HG03280 (cell line): Measurements from ENCODE around the gene TYW3.

Source experiments
- ATAC-seq: cut with Tn5 transposase; IDR thresholded peaks from one replicate; pipeline ENCODE4 v1.9.1; 2021; ENCODE audit warnings: mild to moderate bottlenecking, moderate library complexity; ENCODE audit not compliant: unreplicated experiment

The TYW3 gene

GRCh38 chr1:74780594-74780993 lies 47.6 kb downstream of the TYW3 start:
- ATAC-seq: no peak

- ATAC-seq: no peak
These were observed 53.0 kb downstream of the TYW3 start for GRCh38 chr1:74785944-74786343.

GRCh38 chr1:74790453-74790852 lies 57.5 kb downstream of the TYW3 start:
- ATAC-seq: no peak

DNA sequence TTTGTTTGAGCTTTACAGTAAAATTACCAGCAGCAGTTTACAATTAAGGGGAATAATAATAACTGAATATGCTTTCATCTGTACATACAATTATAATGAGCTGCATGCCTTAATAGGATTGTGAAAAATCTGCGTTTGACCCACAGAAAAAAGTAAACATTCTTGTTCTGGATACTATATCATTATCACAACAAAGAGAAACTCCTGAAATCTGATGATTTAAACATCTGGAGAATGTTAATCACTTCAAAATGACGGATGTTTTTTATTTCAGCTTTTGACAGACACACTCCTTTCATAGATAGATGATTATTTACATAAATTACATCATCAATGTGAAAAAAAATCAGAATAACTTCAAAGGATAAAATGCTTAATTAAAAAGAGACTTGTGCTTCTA lies 58.5 kb downstream of the TYW3 start:
- no peak for ATAC-seq

DNA sequence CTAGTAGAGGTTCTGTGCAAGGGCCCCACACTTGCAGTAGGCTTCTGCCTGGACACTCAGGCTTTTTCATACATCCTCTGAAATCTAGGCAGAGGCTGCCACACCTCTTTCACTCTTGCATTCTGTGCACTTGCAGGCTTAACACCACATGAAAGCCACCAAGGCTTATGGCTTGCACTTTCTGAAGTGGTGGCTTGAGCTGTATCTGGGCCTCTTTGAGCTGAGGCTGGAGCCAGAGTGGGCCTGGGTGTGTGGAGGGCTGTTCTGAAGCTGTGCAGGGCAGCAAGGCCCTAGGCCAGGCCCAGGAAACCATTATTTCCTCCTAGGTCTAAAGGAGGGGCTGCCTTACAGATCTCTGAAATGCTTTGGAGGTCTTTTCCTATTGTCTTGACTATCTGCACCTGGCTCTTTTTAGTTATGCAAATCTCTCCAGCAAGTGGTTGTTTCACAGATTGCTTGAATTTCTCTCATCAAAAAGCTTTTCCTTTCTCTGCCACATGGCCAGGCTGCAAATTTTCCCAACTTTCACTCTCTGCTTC lies 66.2 kb downstream of the TYW3 start:
- no peak for ATAC-seq

DNA sequence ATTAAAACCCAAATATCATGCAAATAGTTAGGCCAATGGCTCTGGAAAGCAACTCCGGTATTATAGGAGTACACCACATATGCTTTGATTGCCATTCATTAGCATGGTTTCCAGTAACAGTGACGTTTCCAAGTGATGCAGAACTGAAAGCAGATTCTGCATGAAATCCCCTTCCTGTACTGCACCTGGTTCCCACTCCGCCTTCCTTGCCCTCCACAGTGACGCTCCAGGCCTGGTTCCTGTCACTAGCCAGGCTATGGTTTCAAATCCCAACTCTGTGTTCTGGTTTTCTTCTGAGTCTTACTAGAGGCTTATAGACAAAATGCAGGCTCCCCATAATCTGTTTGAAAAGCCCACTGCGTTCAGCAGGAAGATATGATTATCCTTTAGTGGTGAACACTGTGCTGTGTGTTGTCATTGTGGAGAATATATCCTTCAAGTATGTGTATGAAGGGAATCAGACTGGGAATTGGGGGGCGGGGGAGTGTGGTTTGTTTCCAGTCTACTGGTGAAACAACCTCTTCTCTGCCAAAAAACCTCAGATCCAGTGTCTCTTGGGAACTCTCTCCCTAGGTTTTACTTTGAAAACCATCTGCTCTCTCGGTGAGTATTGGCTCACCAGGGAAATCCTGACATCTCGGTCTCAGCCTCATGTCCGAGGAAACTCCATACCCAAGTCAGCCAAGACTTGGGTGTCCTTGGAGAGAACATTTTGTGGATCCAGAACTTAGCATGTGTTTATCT lies 78.7 kb downstream of the TYW3 start:
- peak; percentile 59 for ATAC-seq

DNA sequence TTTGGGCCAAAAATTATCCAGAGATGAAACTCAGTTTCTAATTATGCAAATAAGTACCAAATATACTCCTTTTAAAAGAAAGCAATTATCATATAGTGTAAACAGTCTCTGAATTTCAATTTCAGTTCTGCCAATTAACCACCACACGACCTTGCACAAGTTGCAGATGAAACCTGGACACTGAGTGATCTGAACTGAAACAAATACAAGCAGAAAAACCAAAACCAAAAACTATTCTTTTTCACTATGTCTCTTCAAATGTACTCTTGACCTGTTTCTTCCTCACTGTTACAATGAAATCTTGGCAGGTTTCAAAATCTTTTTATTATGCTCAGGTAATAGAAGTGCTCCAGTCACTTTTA lies 79.2 kb downstream of the TYW3 start:
- ATAC-seq: peak; percentile 96
